Stimulated activated naive B cell treated with anti-CD40 and anti-IgM and Interleukin-4, amounts not matched to agents 10 μg/mL and 1 μg/mL and 100 μg/mL, for 72 hours (primary cell): ENCODE results near the gene GTF2A1.

ENCODE experiments used
- ATAC-seq, 2 donors: fragments of 150-1000 bp; cut with Tn5 transposase; replicated peaks; 2 replicates each; pipeline ENCODE4 v1.10.0; 2021; ENCODE audit warnings: moderate library complexity in 1 of 2
- DNase-seq: peaks from one replicate; pipeline ENCODE4 v3.0.0; 2021
- H3K27ac Mint-ChIP-seq: one replicate; pipeline ENCODE4 v1.8.0; 2022; ENCODE audit warnings: mild to moderate bottlenecking, mixed read lengths
- H3K27me3 Mint-ChIP-seq, 2 donors: one replicate each; pipeline ENCODE4 v1.8.0; 2022; ENCODE audit warnings: mixed read lengths in 2 of 2
- H3K36me3 Mint-ChIP-seq, 2 donors: one replicate each; pipeline ENCODE4 v1.8.0; 2022; ENCODE audit warnings: mixed read lengths in 2 of 2, mild to moderate bottlenecking in 1 of 2
- H3K4me1 Mint-ChIP-seq, 2 donors: one replicate each; pipeline ENCODE4 v1.8.0; 2022; ENCODE audit warnings: mixed read lengths in 2 of 2, mild to moderate bottlenecking in 1 of 2
- H3K4me3 Mint-ChIP-seq, 2 donors: one replicate each; pipeline ENCODE4 v1.8.0; 2022; ENCODE audit warnings: mild to moderate bottlenecking in 2 of 2, mixed read lengths in 2 of 2, moderate library complexity in 1 of 2
- H3K9me3 Mint-ChIP-seq, 2 donors: one replicate each; pipeline ENCODE4 v1.8.0; 2022; ENCODE audit warnings: mixed read lengths in 2 of 2, mild to moderate bottlenecking in 1 of 2

GTF2A1 gene

DNA sequence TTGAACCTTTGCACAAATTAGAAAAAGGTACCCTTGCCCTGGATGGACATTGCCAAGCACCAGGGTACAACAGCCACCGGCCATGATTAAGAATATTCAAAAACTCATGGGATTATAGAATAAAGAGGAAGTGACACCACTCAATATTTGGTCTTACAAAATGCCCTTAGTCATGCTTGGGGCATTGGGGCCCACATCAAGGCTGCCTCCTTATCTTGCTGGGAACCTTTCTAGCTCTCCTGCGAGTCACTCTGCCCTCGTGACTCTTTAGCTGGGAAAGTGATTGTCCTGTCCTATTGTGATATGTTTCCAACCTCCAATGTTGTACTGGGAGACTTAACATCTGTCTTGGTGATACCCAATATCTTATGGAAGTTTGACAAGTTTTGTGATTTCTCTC is 57.8 kb downstream of the GTF2A1 start:
- DNase-seq = no peak
- ATAC-seq = peak; percentile 41 to 50
- H3K4me1 Mint-ChIP-seq = peaks cover 7 to 17% of the 10 kb centered on the region in 2 donors
- H3K27me3 Mint-ChIP-seq = no peaks in the 10 kb centered on the region
- H3K4me3 Mint-ChIP-seq = no peak overlapping the region
- H3K36me3 Mint-ChIP-seq = peaks cover 4 to 24% of the 10 kb centered on the region in 2 donors
- no peak overlapping the region for H3K27ac Mint-ChIP-seq
- H3K9me3 Mint-ChIP-seq = peaks cover 2 to 4% of the 10 kb centered on the region in 2 donors

DNA sequence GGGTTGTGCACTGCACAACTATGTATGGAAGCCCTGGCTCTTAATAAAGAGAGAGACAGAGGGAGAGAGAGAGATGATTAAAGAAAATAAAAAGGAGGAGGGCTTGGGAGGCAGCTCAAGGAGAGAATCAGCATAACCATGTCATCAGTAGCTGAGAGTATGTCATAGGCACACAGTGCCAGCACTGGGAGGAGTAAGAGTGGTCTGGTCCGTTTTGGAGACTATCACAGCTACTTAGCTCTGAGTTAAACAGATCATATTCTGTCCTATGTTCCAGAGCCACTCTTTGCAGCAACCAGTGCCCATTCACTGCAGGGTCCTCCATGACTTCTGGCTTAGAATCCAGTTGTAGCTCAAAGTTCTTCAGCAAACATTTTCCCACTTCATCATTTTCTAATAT is 59.0 kb downstream of the GTF2A1 start:
- Mint-ChIP-seq H3K4me3 (no peak overlapping the region), H3K36me3 (peaks cover 4 to 26% of the 10 kb centered on the region in 2 donors), H3K9me3 (peaks cover 2 to 4% of the 10 kb centered on the region in 2 donors), H3K27me3 (no peaks in the 10 kb centered on the region), H3K4me1 (peaks cover 7 to 17% of the 10 kb centered on the region in 2 donors), H3K27ac (no peak overlapping the region)
- DNase-seq (no peak), ATAC-seq (no peak)

DNA sequence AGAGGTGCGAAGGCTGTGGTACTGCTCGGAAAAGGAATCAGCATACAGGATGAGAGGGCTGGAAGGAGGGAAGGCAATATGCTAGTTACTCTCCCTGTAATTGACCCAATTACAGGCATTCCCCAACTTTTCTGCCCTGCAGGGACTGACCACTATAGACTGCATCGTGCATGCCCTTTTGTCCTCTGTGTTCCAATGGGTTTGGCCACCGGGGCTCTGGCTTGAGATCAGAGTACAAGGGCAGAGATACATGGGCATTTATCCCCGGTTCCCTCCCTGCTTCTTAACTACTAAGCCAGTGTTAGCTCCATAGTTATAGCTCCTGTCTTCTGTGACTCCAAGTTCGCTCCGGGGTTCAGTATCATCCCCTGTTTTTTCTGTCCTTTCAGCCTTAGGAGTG is 59.7 kb downstream of the GTF2A1 start:
- no peak overlapping the region for H3K27ac Mint-ChIP-seq
- peaks cover 7 to 29% of the 10 kb centered on the region in 2 donors for H3K36me3 Mint-ChIP-seq
- peaks cover 0 to 4% of the 10 kb centered on the region in 2 donors for H3K27me3 Mint-ChIP-seq

DNA sequence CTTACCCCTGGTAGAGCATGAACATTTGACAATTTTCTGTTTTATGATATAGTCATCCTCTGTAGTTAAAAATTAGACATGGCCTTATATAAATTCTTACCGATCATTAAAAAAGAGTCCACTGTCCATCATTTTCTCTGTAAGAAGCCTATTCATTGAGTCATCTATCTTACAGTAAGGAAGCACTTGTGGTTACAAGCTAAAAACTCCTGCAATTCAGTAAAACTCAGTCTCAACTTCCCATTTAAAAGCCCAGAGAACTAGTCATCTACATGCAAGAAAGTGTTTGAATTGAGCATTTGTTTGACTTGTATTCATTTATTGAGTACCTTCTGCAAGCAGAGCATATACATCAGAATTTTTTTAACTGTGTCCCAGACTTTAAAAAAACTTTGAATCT is 63.3 kb downstream of the GTF2A1 start:
- Mint-ChIP-seq H3K27me3 (peaks cover 0 to 4% of the 10 kb centered on the region in 2 donors), H3K4me1 (peaks cover 4 to 7% of the 10 kb centered on the region in 2 donors), H3K36me3 (peaks cover 10 to 22% of the 10 kb centered on the region in 2 donors), H3K27ac (no peak overlapping the region), H3K4me3 (no peak overlapping the region), H3K9me3 (peaks cover 2 to 4% of the 10 kb centered on the region in 2 donors)
- ATAC-seq = no peak
- no peak for DNase-seq

More for the DNA sequence above, 59.7 kb downstream of the GTF2A1 start:
- DNase-seq = no peak
- peaks cover 7 to 17% of the 10 kb centered on the region in 2 donors for H3K4me1 Mint-ChIP-seq
- ATAC-seq = no peak
- no peak overlapping the region for H3K4me3 Mint-ChIP-seq
- H3K9me3 Mint-ChIP-seq = peaks cover 2 to 4% of the 10 kb centered on the region in 2 donors

DNA sequence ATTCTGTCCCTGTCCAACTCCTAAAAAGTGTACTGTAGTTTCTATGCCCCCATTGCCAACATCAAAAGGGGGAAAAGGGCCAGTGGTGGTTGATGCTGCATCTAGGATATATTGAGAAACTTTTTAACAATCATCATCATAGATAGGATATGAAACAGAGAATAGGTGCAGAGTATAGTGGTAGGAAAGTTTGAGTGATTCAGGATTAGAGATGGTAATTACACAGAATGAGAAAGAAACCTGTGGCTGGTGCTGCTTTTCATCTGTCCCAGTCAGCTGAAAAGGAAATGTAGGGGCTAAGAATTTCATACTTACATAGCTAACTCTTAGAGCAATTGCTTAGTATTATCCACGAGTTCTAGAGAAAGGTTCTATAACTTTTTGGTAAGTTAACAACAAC is 67.6 kb downstream of the GTF2A1 start:
- no peak overlapping the region for H3K27ac Mint-ChIP-seq
- H3K27me3 Mint-ChIP-seq = peaks cover 0 to 4% of the 10 kb centered on the region in 2 donors

DNA sequence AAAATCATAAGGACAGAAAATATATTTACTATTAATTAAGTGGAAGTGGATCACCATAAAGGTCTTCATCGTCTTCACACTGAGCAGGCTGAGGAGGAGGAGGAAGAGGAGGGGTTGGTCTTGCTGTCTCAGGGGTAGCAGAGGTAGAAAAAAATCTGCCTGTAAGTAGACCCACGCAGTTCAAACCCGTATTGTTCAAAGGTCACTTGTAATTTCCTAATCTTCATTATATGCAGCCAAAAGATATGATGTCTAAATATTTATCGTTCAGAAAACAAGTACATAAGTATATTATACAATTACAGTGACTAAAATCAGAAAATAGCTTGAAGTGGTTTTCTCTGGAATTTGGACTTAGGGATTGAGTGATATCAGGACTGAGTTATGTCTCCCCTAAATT is 72.1 kb downstream of the GTF2A1 start:
- Mint-ChIP-seq H3K9me3 (peaks cover 0 to 3% of the 10 kb centered on the region in 2 donors), H3K36me3 (peaks cover 13 to 18% of the 10 kb centered on the region in 2 donors), H3K4me1 (peaks cover 14 to 22% of the 10 kb centered on the region in 2 donors), H3K27me3 (no peaks in the 10 kb centered on the region), H3K27ac (no peak overlapping the region), H3K4me3 (no peak overlapping the region)
- ATAC-seq (no peak), DNase-seq (no peak)

More for the DNA sequence above, 67.6 kb downstream of the GTF2A1 start:
- H3K9me3 Mint-ChIP-seq = peaks cover 0 to 3% of the 10 kb centered on the region in 2 donors
- peaks cover 4 to 7% of the 10 kb centered on the region in 2 donors for H3K4me1 Mint-ChIP-seq
- ATAC-seq (peak; percentile 64 to 87), DNase-seq (no peak)
- H3K4me3 Mint-ChIP-seq = no peak overlapping the region
- peaks cover 7 to 16% of the 10 kb centered on the region in 2 donors for H3K36me3 Mint-ChIP-seq

DNA sequence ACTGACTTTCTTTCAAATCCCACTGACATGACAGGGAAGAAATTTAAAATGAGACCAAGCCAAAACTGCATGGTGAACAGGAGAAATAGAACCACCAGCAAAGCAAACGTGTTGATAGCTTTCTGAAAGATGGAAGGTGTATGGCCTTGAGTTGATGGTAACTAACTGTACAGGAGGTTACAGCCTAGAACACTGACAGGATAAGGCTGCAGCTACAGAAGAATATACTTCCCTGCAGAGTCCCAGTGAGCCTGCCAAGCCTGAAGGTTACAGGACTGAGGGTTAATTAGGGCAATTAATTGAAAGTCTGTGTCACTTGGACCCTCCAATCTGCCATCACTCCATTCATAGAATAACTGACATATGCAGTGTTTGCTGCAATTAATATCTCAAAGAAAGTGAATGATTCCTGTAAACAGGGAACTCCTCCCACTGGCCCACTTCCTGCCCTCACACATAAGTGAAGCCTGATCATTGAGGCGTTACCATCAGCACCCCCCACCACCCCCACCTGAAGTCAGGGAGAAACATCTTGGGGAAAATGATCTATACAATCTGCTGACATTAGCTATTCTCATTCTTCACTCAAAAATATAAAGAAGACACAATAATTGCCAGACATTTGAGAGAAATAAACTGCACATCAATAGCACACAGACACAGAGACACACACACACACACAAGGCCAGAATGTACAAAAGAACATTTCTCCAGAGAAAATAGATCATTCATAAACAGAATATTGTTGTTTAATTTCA is 73.4 kb downstream of the GTF2A1 start:
- H3K4me3 Mint-ChIP-seq = no peak overlapping the region
- H3K9me3 Mint-ChIP-seq = peaks cover 0 to 3% of the 10 kb centered on the region in 2 donors
- peaks cover 9 to 14% of the 10 kb centered on the region in 2 donors for H3K4me1 Mint-ChIP-seq
- H3K27ac Mint-ChIP-seq = peak overlapping the region; percentile 5
- peaks cover 13 to 20% of the 10 kb centered on the region in 2 donors for H3K36me3 Mint-ChIP-seq
- no peak for DNase-seq
- no peak for ATAC-seq
- H3K27me3 Mint-ChIP-seq = no peaks in the 10 kb centered on the region

DNA sequence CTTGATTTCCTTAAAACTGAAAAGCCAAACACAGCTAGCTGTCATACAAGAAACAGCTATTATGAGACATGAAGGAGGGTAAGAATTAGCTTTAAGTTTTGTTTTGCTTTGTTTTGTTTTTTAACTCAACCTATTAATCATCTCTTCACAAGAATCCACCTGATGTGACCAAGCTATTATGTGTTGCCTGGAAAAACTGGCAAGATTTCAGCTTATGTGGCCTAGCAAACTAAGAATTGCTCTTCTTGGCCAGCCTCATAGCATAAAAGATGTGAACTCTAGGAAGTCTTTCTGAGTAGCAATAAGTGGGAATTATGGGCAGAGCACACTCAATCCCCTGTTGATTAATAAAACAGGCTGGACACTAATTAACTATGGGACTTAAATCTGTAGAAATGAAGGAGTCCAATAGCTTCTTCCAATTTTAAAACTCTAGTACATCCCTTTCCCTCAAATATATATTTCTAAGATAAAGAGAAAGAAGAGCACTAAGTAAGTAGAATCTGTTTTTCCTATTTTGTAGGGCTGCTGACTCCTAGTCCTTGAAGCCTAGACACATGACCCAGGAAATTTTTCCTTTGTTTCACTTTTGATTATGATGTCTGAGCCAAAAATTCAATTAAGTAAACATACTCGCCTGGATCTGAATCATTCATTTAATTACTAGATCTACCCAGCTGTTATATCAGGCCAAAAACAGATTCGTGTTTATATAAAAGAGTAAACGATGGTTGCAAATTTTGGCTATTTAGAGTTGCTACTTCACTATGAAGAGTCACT is 75.7 kb downstream of the GTF2A1 start:
- no peak for DNase-seq
- peaks cover 0 to 3% of the 10 kb centered on the region in 2 donors for H3K9me3 Mint-ChIP-seq
- no peak overlapping the region for H3K4me3 Mint-ChIP-seq
- H3K27me3 Mint-ChIP-seq = no peaks in the 10 kb centered on the region
- H3K36me3 Mint-ChIP-seq = peaks cover 13 to 19% of the 10 kb centered on the region in 2 donors
- H3K4me1 Mint-ChIP-seq = peaks cover 9 to 14% of the 10 kb centered on the region in 2 donors
- ATAC-seq = no peak
- no peak overlapping the region for H3K27ac Mint-ChIP-seq

DNA sequence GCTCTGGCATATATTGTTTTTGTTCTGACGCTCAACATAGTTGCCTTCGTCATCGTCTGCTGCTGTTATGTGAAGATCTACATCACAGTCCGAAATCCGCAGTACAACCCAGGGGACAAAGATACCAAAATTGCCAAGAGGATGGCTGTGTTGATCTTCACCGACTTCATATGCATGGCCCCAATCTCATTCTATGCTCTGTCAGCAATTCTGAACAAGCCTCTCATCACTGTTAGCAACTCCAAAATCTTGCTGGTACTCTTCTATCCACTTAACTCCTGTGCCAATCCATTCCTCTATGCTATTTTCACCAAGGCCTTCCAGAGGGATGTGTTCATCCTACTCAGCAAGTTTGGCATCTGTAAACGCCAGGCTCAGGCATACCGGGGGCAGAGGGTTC is 77.0 kb downstream of the GTF2A1 start:
- Mint-ChIP-seq H3K4me1 (peaks cover 9 to 14% of the 10 kb centered on the region in 2 donors), H3K9me3 (no peaks in the 10 kb centered on the region), H3K27me3 (no peaks in the 10 kb centered on the region), H3K4me3 (no peak overlapping the region), H3K27ac (no peak overlapping the region), H3K36me3 (peaks cover 13 to 15% of the 10 kb centered on the region in 2 donors)
- DNase-seq (no peak), ATAC-seq (no peak)

DNA sequence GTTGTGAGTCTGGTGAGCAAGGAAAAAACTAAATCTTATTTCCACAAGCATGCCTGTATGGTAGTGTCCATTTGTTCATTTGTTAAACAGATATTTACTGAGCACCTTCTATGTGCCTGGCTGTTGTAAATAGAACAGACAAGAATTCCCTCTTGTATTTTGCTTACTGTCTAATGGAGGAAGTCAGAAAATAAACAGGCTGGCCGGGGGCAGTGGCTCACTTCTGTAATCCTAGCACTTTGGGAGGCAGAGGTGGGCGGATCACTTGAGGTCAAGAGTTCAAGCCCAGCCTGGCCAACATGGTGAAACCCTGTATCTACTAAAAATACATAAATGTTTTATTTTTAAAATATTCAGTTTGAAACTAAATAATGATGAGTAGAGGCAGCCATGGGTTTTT is 79.3 kb downstream of the GTF2A1 start:
- no peaks in the 10 kb centered on the region for H3K9me3 Mint-ChIP-seq
- ATAC-seq (no peak), DNase-seq (no peak)
- no peak overlapping the region for H3K4me3 Mint-ChIP-seq
- peaks cover 11 to 15% of the 10 kb centered on the region in 2 donors for H3K36me3 Mint-ChIP-seq
- no peak overlapping the region for H3K27ac Mint-ChIP-seq
- no peaks in the 10 kb centered on the region for H3K27me3 Mint-ChIP-seq
- no peaks in the 10 kb centered on the region for H3K4me1 Mint-ChIP-seq

DNA sequence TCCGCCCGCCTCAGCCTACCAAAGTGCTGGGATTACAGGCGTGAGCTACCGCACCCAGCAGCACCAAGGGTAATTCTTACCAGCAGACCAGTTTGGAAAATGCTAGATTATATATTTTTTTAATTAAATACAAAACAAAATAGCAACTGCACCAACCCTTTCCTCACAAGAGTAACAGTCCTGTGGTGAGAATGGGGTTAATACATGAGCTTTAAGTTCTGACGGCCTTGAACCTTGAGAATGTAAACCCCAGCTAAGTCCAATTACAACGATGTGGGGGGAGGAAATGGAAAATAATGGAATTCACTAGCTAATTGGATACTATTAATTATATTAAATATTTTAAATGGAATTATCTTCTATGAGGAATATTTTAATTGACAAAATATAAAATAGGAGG is 82.3 kb downstream of the GTF2A1 start:
- no peaks in the 10 kb centered on the region for H3K4me1 Mint-ChIP-seq
- H3K4me3 Mint-ChIP-seq = no peak overlapping the region
- no peak overlapping the region for H3K27ac Mint-ChIP-seq
- no peaks in the 10 kb centered on the region for H3K9me3 Mint-ChIP-seq
- no peak for DNase-seq
- no peak for ATAC-seq
- no peaks in the 10 kb centered on the region for H3K27me3 Mint-ChIP-seq
- peaks cover 3 to 4% of the 10 kb centered on the region in 2 donors for H3K36me3 Mint-ChIP-seq

DNA sequence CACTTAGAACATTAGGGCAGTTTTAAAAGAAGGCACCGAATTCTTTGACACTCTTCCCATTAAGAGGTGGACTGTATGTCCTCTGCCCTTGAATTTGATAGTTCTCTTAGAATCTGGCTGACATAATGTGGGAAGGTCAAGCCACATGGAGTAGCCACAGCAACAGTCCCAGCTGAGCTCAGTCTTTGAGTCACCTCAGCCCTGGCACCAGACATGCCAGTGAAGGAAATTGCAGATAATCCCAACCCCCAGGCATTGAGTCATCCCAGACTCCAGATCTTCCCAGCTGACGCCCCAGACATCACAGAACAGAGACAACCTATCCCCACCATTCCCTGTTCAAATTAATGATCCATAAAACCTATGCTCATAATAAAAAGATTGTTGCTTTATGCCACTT is 83.4 kb downstream of the GTF2A1 start:
- H3K36me3 Mint-ChIP-seq = no peaks in the 10 kb centered on the region
- H3K4me1 Mint-ChIP-seq = no peaks in the 10 kb centered on the region
- DNase-seq = no peak
- H3K9me3 Mint-ChIP-seq = no peaks in the 10 kb centered on the region
- no peak overlapping the region for H3K4me3 Mint-ChIP-seq
- H3K27ac Mint-ChIP-seq = no peak overlapping the region
- H3K27me3 Mint-ChIP-seq = no peaks in the 10 kb centered on the region
- ATAC-seq = no peak

DNA sequence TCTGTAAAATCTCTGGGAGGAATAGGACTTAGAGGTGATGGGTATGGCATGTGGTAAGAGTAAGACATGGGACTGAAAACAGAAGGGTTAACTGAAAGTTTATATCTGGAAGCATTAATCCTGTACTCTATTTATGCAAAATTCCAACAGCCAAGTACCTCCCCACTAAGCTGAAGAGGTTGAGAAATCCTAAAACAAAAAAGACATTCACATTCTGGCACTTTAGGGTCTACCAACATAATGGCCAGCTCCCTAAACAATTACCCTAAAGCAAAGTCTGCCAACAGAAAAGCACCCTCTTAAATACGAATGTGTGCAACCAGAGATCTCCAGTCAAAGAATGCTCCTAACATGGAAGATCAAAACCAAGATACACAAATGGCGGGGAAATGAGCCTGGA is 87.4 kb downstream of the GTF2A1 start:
- no peak overlapping the region for H3K27ac Mint-ChIP-seq
- H3K4me1 Mint-ChIP-seq = no peaks in the 10 kb centered on the region
- H3K9me3 Mint-ChIP-seq = no peaks in the 10 kb centered on the region
- H3K27me3 Mint-ChIP-seq = no peaks in the 10 kb centered on the region
- ATAC-seq = no peak
- H3K36me3 Mint-ChIP-seq = no peaks in the 10 kb centered on the region
- DNase-seq = no peak
- no peak overlapping the region for H3K4me3 Mint-ChIP-seq

DNA sequence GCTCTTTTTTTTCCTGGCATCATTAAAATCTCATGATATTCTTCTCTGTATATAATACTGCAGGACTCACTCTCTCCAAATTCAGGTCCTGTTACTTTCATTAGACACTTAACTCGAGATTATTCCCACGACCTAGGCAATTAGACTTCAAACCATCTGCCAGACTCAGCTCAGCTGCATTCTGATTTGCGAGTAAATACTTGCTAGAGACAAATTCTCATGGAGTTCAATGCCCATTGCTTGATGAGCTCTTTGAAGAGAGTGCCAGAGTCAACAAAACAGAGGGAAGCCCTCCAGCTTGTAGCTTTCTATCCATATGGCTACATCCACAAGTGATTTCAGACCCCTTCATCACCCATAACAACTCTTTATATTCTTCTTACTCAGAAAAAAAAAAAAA is 88.3 kb downstream of the GTF2A1 start:
- ATAC-seq (no peak), DNase-seq (no peak)
- Mint-ChIP-seq H3K4me1 (no peaks in the 10 kb centered on the region), H3K27me3 (no peaks in the 10 kb centered on the region), H3K36me3 (peaks cover 1 to 3% of the 10 kb centered on the region in 2 donors), H3K9me3 (peaks cover 0 to 1% of the 10 kb centered on the region in 2 donors), H3K27ac (no peak overlapping the region), H3K4me3 (no peak overlapping the region)
